ENCODE data around the gene SARDH.

SARDH gene

DNA sequence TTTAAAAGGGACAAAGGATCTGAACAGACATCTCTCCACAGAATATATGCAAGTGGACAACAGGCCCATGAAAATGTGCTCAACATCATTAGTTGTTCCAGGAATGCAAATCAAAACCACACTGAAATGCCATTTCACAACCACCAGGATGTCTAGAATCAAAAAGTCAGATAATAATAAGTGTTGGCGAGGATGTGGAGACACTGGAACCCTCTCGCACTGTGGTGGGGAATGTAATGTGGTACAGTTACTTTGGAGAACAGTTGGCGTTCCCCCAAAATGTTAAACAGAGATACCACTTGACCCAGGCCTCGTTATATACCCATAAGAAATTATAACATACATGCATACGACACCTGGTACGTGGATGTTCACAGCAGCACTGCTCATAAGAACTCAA, 38.6 kb downstream of the SARDH start:
- DNase-seq, result no peak

GRCh38 chr9:133696071-133696472, 42.1 kb downstream of the SARDH start:
- DNase-seq, result no peak

GRCh38 chr9:133694686-133695085, 43.5 kb downstream of the SARDH start:
- no peak for DNase-seq

DNA sequence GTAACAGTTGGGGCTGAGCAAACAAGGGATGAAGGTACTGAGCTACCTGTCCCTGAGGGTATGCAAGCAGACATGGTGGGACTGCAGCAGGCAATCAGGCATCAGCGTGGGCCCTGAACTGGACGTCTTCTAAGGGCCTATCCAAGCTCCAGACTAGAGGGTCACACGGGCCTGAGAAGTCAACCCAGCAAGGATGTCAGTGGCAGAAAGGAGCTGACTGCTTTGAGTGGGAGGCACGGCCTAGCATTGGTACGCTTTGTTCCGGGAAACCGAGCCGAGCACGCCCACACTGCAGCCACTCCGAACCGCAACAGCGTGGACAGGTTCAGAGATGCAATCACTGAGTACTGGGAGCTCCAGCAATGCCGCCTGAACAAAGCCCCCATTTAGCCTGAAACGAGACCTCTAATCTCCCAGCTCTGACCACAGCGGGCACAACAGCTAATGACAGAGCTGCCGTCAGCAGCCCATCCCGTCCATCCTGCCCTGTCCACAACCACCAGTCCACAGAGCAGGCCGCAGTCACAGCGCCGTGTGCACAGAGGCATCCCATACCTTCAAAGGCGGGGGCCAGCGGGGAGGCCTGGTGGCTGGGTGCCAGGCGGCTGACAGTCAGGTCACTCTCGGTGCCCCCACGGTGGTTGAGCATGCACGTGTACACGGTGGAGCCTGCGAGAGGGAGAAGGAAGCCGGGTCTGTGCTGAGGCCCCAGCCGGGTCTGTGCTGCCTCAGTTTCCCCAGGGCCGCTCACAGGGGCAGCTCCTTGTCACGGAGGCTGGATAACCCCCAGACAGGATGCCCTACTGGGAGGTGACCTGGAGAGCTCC, 44.2 kb downstream of the SARDH start:
- no peak for DNase-seq

GRCh38 chr9:133693116-133693515, 45.0 kb downstream of the SARDH start:
- no peak for DNase-seq

DNA sequence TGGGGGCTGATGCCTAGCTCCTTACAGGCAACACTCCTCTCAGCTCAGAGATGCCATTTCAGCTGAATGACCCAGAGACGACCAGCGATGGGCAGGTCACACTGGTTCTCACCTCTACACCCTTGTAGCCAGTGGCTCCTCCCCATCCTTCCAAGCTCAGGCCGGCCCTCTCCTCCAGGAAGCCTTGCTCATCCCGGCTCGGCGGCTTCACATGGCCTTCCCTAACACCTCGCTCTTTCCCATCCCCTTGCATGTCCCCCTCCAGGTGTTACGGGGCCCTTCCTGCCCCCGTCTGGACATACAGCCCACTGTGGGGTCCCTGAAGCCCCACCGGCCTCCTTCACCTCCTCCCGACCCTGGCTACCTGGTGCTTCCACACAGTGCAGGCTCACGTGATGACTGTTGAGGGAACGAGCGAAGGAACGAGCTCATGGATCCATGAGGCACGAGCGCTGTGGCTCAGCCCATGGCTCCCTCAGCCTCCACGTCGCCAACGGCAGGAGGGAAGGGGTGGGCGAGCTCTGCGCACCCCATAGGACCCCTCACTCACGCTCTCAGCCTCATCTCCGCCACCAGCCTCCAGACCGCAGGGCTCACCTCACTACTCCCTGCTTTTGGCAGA, 45.7 kb downstream of the SARDH start:
- no peak for DNase-seq

- peak; percentile 39 for DNase-seq
These were observed 46.4 kb downstream of the SARDH start for GRCh38 chr9:133691626-133692363.

DNA sequence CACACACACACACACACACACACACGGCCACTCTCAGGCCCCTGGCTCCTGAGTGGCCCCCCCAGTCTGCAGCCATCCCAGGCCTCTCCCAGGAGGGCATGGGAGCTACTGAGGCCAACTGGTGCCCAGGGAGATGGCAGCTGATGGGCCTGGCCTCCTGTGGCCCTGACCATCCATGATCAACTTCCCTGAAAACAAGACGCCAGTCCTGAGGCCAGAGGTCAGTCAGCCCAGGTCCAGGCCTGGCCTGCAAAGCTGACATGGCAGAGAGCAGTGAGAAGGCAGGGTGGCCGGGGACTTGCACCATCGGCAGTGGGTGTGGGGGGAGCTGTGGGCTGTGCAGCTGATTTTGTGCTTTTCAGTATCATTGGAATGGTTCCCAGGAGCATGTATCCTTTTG, 47.0 kb downstream of the SARDH start:
- DNase-seq, result no peak

DNA sequence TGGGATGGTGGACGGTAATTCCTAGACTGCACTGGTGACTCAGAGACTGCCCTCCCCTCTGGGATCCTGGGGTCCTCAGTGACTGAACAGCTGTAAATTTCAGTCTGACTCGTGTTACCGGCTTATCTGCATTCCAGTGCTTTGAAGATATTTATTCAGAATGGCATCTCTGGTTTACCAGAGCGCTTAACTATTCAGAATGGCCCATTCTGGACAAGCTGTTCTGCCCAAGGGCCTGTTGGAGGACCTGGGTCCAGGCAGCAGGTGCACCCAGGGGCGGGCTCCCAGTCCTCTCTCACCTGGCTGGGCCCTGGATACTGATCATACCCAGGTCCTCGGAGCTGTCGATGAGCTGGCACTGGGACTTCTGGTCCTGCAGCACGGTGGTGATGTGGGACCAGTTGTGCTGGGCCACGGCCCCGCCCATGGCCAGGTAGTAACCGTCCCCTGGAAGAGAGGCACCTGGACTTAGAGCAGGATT, 48.0 kb downstream of the SARDH start:
- DNase-seq, result no peak

- DNase-seq, result no peak
These were observed 48.9 kb downstream of the SARDH start for GRCh38 chr9:133689151-133689763.

DNA sequence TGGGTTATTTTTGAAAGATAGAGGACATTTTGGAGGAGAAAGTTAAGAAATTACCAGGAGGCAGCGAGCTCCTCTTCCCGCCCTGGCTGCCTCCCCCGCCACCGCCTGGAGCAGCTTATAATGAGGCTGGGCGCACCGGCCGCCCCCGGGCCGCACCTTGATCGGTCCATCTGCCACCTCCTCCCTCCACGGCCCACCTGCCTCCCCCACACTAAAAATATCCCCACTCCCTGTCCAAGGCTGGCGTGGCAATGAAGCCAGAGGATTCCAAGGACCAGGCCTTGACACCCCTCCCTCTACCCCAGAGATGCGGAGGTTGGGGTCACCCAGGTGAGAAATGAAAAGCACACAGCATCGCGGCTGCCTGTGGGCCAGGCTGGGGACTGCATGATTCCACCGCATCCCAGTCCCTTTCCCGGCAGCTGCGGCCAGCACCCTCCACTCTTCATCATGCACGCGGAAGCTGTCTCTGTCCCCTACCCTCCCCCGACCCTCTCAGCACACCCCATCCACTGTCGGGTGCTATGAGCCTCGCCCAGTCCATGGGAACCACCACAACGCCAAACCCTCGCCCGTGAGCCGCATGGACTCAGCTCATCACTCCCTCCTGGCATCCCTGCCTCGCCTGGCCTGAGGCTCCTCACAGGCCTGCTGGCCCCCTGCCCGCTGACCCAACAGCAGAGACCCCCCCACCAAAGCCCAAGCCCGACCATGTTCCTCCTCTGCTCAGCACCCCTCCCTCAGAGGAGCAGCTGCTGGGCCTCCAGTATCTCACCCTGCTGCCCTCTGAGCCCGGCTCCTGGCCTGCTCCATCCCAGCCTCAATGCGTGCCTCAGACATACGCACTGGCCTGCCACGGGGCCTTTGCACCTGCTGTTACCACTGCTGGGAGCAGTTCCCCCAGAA, 50.0 kb downstream of the SARDH start:
- no peak for DNase-seq

DNA sequence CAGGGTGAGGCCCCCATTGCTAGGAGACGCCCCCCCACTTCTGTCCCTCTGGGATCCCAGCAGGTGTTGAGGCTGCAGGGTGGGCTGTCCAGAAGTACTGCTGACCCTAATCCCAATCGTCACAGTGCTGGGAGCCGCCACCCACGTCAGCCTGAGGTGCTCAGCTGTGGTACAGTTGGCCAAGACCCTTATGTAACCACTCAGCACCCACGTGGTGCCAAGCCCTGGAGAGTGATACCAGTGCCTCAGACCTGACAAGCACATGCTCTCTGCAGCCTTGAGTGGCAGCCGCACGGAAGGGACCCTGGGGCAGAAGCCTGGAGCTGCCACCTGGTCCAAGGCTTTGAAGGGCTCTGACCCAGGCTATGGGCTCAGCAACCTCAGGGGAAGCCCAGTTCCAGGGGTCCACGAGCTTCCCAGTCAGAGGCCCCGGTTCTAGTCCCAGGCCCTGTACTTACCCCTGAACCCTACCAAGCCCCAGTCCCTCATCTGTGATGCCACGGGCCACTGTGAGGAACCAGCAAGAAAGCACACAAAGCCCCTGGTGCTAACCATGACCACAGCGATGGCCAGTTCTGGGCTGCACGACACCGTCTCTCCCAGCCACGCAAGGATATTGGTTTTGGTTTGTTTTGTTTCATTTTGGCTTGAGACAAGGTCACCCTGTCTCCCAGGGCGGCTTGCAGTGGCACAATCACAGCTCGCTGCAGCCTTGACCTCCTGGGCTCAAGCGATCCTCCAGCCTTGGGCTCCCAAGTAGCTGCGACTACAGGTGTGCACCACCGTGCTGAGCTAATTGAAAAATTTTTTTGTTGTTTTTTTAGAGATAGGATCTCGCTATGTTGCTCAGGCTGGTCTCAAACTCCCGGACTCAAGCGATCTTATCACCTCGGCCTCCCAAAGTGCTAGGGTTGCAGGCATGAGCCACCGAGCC, 51.2 kb downstream of the SARDH start:
- DNase-seq, result no peak

- DNase-seq, result no peak
These were observed 52.2 kb downstream of the SARDH start for GRCh38 chr9:133685653-133686609.

DNA sequence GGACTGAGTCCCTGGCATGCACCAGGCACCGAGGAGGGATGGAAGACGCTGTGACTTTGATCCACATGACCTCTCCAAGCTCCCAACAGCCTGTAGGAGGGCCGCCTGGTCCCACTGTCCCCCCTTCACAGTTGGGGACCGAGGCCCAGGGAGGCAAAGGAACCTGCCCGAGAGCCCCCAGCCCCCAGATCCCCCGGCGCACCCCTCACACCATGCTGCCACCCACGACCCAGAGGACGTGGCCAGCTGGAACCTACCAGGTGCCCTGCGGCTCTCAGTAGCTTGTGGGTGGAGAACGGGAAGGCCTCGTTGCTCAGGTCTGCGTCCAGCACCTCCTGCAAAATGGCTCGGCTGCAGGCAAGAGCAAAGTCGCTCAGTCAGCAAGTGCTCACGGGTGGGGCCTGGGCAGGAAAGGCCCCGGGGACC, 53.2 kb downstream of the SARDH start:
- DNase-seq, result no peak

DNA sequence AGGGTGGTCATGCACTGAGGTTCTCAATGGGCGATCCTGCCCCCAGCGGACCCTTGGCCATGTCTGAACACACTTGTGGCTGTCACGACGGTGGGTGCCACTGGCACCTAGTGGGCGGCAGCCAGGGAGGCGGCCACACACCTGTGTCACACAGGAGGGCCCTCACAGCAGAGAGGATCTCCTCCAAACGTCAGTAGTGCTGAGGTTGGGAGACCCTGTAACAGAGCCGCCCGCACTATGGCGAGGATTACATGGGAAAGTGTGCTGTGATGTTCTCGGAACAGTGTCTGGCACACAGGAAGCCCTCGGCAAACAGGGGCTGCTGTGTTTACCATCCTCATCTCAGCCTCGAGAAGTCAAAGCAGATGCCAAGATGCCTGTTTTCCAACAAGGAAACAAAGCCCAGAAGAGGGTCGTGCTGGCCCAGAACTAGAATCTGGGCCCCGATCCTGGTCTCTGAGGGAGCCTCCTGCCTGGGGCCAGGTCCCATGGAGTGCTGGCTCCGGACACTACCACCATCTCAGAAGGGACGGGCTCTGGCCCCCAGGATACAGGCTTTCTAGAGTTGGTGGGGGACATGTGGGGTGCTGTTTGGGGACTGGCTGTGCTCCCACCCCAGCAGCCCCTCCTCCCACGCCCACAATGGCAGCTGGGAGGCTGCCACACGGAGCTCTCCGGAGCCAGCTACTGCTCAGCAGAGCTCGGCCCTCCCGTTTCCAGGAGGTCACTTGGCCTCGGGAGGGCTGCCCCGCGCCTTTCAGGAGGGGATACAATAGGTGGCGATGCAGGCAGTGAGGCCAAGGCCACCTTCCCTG, 53.8 kb downstream of the SARDH start:
- no peak for DNase-seq

DNA sequence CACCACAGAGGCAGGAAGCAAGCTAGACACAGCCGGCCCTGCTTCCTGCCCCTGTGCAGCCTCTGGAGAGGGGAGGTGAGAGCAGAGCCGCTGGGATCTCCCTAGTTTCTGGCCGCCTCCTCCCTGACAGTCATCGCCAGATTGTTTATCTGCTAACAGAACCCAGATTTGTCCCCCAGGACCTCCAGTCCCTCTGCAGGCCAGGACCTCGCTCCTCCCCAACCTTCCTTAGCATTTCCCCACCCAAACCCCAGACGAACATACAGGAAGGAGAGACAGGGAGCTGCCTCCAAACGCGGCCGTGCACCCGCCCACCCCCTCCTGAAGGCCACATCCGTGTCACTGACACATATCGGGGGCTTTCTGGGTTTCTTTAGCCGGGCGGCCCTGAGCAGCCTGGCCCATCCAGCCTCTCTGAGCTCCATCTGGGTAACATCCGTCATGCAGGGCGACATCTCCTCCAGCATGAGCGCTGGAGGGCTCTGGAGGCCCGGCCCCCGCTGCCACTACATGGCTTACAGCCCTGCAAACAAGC, 54.5 kb downstream of the SARDH start:
- DNase-seq, result peak; percentile 40

- no peak for DNase-seq
These were observed 55.1 kb downstream of the SARDH start for GRCh38 chr9:133682818-133683585.
